Measurements from ENCODE around the gene KYAT1. TPM values are rescaled to one million over a fixed set of nuclear protein-coding genes. Genes with fewer than 3 reads are reported as not detected.
A peak's percentile ranks its signal among the peaks of the same experiment; 100 is the strongest.
"Not testable (repeated sequence)": the region's sequence is repeated elsewhere in the genome, so short reads cannot be mapped to it uniquely, and the experiment has no call there.

Gene KYAT1
- total RNA-seq, 1 experiment from 2014 or later, result 14.6 TPM

- Mint-ChIP-seq H3K9me3 (no peaks in the 10 kb centered on the region; a peak in 1 of 5 replicates), H3K27ac (no peak overlapping the region), H3K36me3 (ENCODE audit: insufficient read depth in 1 of 3, low read depth in 3 of 3) (peaks cover 0 to 5% (median 2%) of the 10 kb centered on the region in 3 experiments; a peak in 2 of 7 replicates), H3K4me1 (peaks cover 12 to 13% of the 10 kb centered on the region in 2 experiments), H3K4me3 (no peak overlapping the region), H3K27me3 (ENCODE audit: low read depth) (no peaks in the 10 kb centered on the region)
- no peak overlapping the region for H4K8ac ChIP-seq (replicated peaks; ENCODE audit: insufficient read length, low read depth, low read length)
- WGBS (ENCODE audit: extremely low coverage, insufficient read length, low lambda C conversion rate), result no CpG with 5 or more reads among the region's 5 CpGs
- no peak overlapping the region for H2AK5ac ChIP-seq (ENCODE audit: insufficient read length, low read length)
- no peaks in the 10 kb centered on the region for H3K4me1 ChIP-seq (ENCODE audit: insufficient read depth, low read length)
- H3K4me2 ChIP-seq (ENCODE audit: insufficient read depth, insufficient read length, low read length), result no peak overlapping the region
- TF ChIP-seq CTCF (conservative IDR thresholded peaks at IDR 0.05), result no peak
- H2BK20ac ChIP-seq (ENCODE audit: low read depth, low read length, poor library complexity, severe bottlenecking), result no peak overlapping the region
- no peaks in the 10 kb centered on the region for H3K27me3 ChIP-seq (ENCODE audit: insufficient read depth, low read length)
- H3K23me2 ChIP-seq (ENCODE audit: insufficient read length, low read depth, low read length, poor library complexity, severe bottlenecking), result peaks cover 7% of the 10 kb centered on the region
- H3K56ac ChIP-seq (ENCODE audit: insufficient read length, low read depth, low read length), result no peak overlapping the region
- H3K9ac ChIP-seq (ENCODE audit: extremely low read depth, insufficient read length, low read length), result no peak overlapping the region
- H3K27ac ChIP-seq (ENCODE audit: insufficient read length, low read depth, low read length), result no peak overlapping the region
- no peak overlapping the region for H3K14ac ChIP-seq (ENCODE audit: insufficient read depth, low read length)
- no peaks in the 10 kb centered on the region for H3K79me1 ChIP-seq (ENCODE audit: insufficient read depth, low read depth, low read length, poor library complexity, severe bottlenecking)
- no peaks in the 10 kb centered on the region for H3K9me3 ChIP-seq (ENCODE audit: control insufficient read depth, low read depth, low read length)
- no peak for DNase-seq
- H3T11ph ChIP-seq (ENCODE audit: low read length), result no peak overlapping the region
- H3K23ac ChIP-seq (ENCODE audit: insufficient read length, low read depth, low read length), result no peak overlapping the region
- no peak overlapping the region for H3K4ac ChIP-seq (ENCODE audit: low read depth, low read length)
- H2BK12ac ChIP-seq (ENCODE audit: insufficient read length, low read depth, low read length), result no peak overlapping the region
- H2BK120ac ChIP-seq (ENCODE audit: low read depth, low read length, poor library complexity, severe bottlenecking), result no peak overlapping the region
- no peak overlapping the region for H2BK5ac ChIP-seq (ENCODE audit: insufficient read length, low read length)
- no peaks in the 10 kb centered on the region for H4K20me1 ChIP-seq (ENCODE audit: control insufficient read depth, insufficient read depth, insufficient read length)
- no peak overlapping the region for H4K91ac ChIP-seq (ENCODE audit: insufficient read length, low read depth, low read length)
- no peak overlapping the region for H4K5ac ChIP-seq (ENCODE audit: insufficient read length, low read depth, low read length)
- no peak overlapping the region for H3K18ac ChIP-seq (ENCODE audit: insufficient read length, low read depth, low read length)
- peaks cover 12% of the 10 kb centered on the region; the same call in 1 of the 2 replicates for H3K79me2 ChIP-seq (ENCODE audit: insufficient read depth, low read length)
- H2AFZ ChIP-seq (ENCODE audit: low read length), result no peak overlapping the region
- H2BK15ac ChIP-seq (ENCODE audit: low read depth, low read length), result no peak overlapping the region
Measured at GRCh38 chr9:128877852-128878251, 3.9 kb downstream of the KYAT1 start.

GRCh38 chr9:128870941-128871265 is 10.8 kb downstream of the KYAT1 start:
- not testable (repeated sequence) for H3K9me3 Mint-ChIP-seq; H3K4ac ChIP-seq (ENCODE audit: low read depth, low read length); H3K27me3 Mint-ChIP-seq (ENCODE audit: low read depth); H3K79me2 ChIP-seq (ENCODE audit: insufficient read depth, low read length); H2AK5ac ChIP-seq (ENCODE audit: insufficient read length, low read length); H3K23me2 ChIP-seq (ENCODE audit: insufficient read length, low read depth, low read length, poor library complexity, severe bottlenecking); H3T11ph ChIP-seq (ENCODE audit: low read length); H4K20me1 ChIP-seq (ENCODE audit: control insufficient read depth, insufficient read depth, insufficient read length); H2BK5ac ChIP-seq (ENCODE audit: insufficient read length, low read length); H4K8ac ChIP-seq (replicated peaks; ENCODE audit: insufficient read length, low read depth, low read length); H4K5ac ChIP-seq (ENCODE audit: insufficient read length, low read depth, low read length); DNase-seq; H3K9ac ChIP-seq (ENCODE audit: extremely low read depth, insufficient read length, low read length); H3K4me1 ChIP-seq (ENCODE audit: insufficient read depth, low read length); H3K18ac ChIP-seq (ENCODE audit: insufficient read length, low read depth, low read length); H2BK15ac ChIP-seq (ENCODE audit: low read depth, low read length); H2BK20ac ChIP-seq (ENCODE audit: low read depth, low read length, poor library complexity, severe bottlenecking); H3K56ac ChIP-seq (ENCODE audit: insufficient read length, low read depth, low read length); H3K23ac ChIP-seq (ENCODE audit: insufficient read length, low read depth, low read length); H2BK12ac ChIP-seq (ENCODE audit: insufficient read length, low read depth, low read length); H3K4me3 Mint-ChIP-seq; H3K27me3 ChIP-seq (ENCODE audit: insufficient read depth, low read length); H3K9me3 ChIP-seq (ENCODE audit: control insufficient read depth, low read depth, low read length); H3K14ac ChIP-seq (ENCODE audit: insufficient read depth, low read length); H3K4me1 Mint-ChIP-seq; H2BK120ac ChIP-seq (ENCODE audit: low read depth, low read length, poor library complexity, severe bottlenecking); H3K4me2 ChIP-seq (ENCODE audit: insufficient read depth, insufficient read length, low read length); H2AFZ ChIP-seq (ENCODE audit: low read length); H3K79me1 ChIP-seq (ENCODE audit: insufficient read depth, low read depth, low read length, poor library complexity, severe bottlenecking); H3K27ac ChIP-seq (ENCODE audit: insufficient read length, low read depth, low read length); H4K91ac ChIP-seq (ENCODE audit: insufficient read length, low read depth, low read length)
- H3K36me3 Mint-ChIP-seq (ENCODE audit: insufficient read depth in 1 of 3, low read depth in 3 of 3), result peaks cover 7 to 13% (median 8%) of the 10 kb centered on the region in 3 experiments; a peak in 6 of 7 replicates
- peak overlapping the region in 1 of 3 experiments; percentile 68; a peak in 1 of 7 replicates for H3K27ac Mint-ChIP-seq
- WGBS (ENCODE audit: extremely low coverage, insufficient read length, low lambda C conversion rate), result no CpG with 5 or more reads among the region's 7 CpGs
